Cardiac muscle cell (in vitro differentiated cells and primary cell): ENCODE results near the gene PPFIBP2. TPM values are rescaled to one million over a fixed set of nuclear protein-coding genes. Genes with fewer than 3 reads are reported as not detected.

ENCODE experiments used
- DNase-seq, 2 donors: peaks; one replicate each; pipeline versions ENCODE4 v3.0.0 to v3.0.0-alpha.2; 2010 to 2017; ENCODE audit warnings: low read depth in 1 of 2, low spot score in 1 of 2
- H3K27ac ChIP-seq: fragments of 200-600 bp; sonication (generic); 2 replicates; pipeline ENCODE4 v1.5.1; 2016
- H3K27me3 ChIP-seq: fragments of 200-600 bp; sonication (generic); 2 replicates; pipeline ENCODE4 v1.6.0; 2016; ENCODE audit warnings: control low read depth
- H3K36me3 ChIP-seq: fragments of 200-600 bp; sonication (generic); 2 replicates; pipeline ENCODE4 v1.5.1; 2016; ENCODE audit warnings: control low read depth
- H3K4me1 ChIP-seq: fragments of 200-600 bp; sonication (generic); 2 replicates; pipeline ENCODE4 v1.8.1; 2017; ENCODE audit warnings: low read depth, mild to moderate bottlenecking, mixed run types
- H3K4me3 ChIP-seq: fragments of 200-600 bp; sonication (generic); 2 replicates; pipeline ENCODE4 v1.5.1; 2016; ENCODE audit warnings: mild to moderate bottlenecking
- H3K9me3 ChIP-seq: fragments of 200-600 bp; sonication (generic); 2 replicates; pipeline ENCODE4 v1.5.1; 2017; ENCODE audit warnings: low read depth, mild to moderate bottlenecking, control low read depth
- CTCF ChIP-seq: IDR thresholded peaks from 2 replicates; pipeline ENCODE4 v1.5.1; 2012; ENCODE audit warnings: low read depth, mild to moderate bottlenecking, low read length
- polyA plus RNA-seq: library from polyadenylated mRNA; unstranded; fragments of >200 nt; fragmentation: Nextera tagmentation; extraction: Ambion mirVana; gene quantifications from 2 replicates; pipeline ENCODE4 v1.2.1, GENCODE V29; 2016
- total RNA-seq: library from RNA; depleted of rRNA; stranded (reverse); fragments of >200 nt; gene quantifications from 2 replicates; pipeline ENCODE4 v1.2.3, GENCODE V29; 2016

The PPFIBP2 gene
- total and polyA plus RNA-seq, 2 experiments from 2014 or later: 8.0 to 13.2 TPM

- no peak for TF ChIP-seq CTCF
- Histone ChIP-seq H3K27ac (no peak overlapping the region), H3K4me3 (no peak overlapping the region), H3K9me3 (no peaks in the 10 kb centered on the region), H3K4me1 (peaks cover 3% of the 10 kb centered on the region), H3K27me3 (no peaks in the 10 kb centered on the region), H3K36me3 (no peaks in the 10 kb centered on the region)
- DNase-seq: no peak
These were observed 137.3 kb downstream of the PPFIBP2 start for GRCh38 chr11:7651140-7651551.

- no peak overlapping the region for H3K27ac ChIP-seq
- TF ChIP-seq CTCF: no peak
- H3K4me3 ChIP-seq: no peak overlapping the region
- H3K4me1 ChIP-seq: peaks cover 8% of the 10 kb centered on the region
- no peaks in the 10 kb centered on the region for H3K9me3 ChIP-seq
- DNase-seq: no peak
- no peaks in the 10 kb centered on the region for H3K36me3 ChIP-seq
- H3K27me3 ChIP-seq: no peaks in the 10 kb centered on the region
These were observed 137.9 kb downstream of the PPFIBP2 start for GRCh38 chr11:7651700-7652099.

DNA sequence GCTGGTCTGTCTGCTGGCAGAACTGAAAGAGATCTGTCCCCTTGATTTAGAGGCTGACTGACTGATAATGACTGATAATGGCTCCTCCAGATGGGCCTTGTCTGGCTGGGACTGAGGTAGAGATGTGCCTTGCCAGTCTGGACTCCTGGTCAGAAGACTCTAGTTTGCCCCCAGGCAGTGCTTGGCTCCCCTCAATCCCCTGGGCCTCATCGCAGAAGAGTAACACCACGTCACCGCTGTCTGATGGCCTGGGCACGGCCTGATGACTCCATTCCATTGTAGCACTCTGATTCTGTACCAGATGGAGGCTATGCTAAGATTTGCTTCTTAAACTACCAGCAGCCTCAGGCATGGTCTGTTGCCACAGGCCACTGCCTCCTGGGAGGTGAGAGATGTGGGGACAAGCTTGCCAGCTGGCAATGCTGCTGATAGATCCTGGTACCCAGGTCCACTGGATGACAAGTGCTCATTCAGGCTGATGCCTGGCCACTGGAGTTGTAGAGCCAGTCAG is 140.5 kb downstream of the PPFIBP2 start:
- no peak overlapping the region for H3K27ac ChIP-seq
- no peaks in the 10 kb centered on the region for H3K36me3 ChIP-seq
- no peak for TF ChIP-seq CTCF
- no peak for DNase-seq
- no peaks in the 10 kb centered on the region for H3K9me3 ChIP-seq
- no peak overlapping the region for H3K4me3 ChIP-seq
- no peaks in the 10 kb centered on the region for H3K27me3 ChIP-seq
- H3K4me1 ChIP-seq: peaks cover 14% of the 10 kb centered on the region

- H3K9me3 ChIP-seq: no peaks in the 10 kb centered on the region
- no peaks in the 10 kb centered on the region for H3K27me3 ChIP-seq
- H3K4me3 ChIP-seq: no peak overlapping the region
- no peak overlapping the region for H3K27ac ChIP-seq
- no peaks in the 10 kb centered on the region for H3K36me3 ChIP-seq
- TF ChIP-seq CTCF: no peak
- peaks cover 14% of the 10 kb centered on the region for H3K4me1 ChIP-seq
- DNase-seq: no peak
These were observed 141.7 kb downstream of the PPFIBP2 start for GRCh38 chr11:7655253-7656217.

GRCh38 chr11:7656704-7657103 is 142.9 kb downstream of the PPFIBP2 start:
- H3K4me3 ChIP-seq: no peak overlapping the region
- no peak overlapping the region for H3K27ac ChIP-seq
- no peaks in the 10 kb centered on the region for H3K9me3 ChIP-seq
- DNase-seq: no peak
- H3K27me3 ChIP-seq: no peaks in the 10 kb centered on the region
- peaks cover 14% of the 10 kb centered on the region for H3K4me1 ChIP-seq
- H3K36me3 ChIP-seq: no peaks in the 10 kb centered on the region
- TF ChIP-seq CTCF: no peak
